DND-41 (cell line): ENCODE results near the gene RAD23A.

ENCODE experiments used
- CTCF ChIP-seq: IDR thresholded peaks from 2 replicates; pipeline ENCODE4 v1.5.1; 2012; ENCODE audit warnings: borderline replicate concordance, low read length, moderate library complexity, mild to moderate bottlenecking; ENCODE audit not compliant: poor library complexity, severe bottlenecking; ENCODE audit errors: extremely low read depth
- EZH2 ChIP-seq: IDR thresholded peaks from 3 replicates; pipeline ENCODE4 v1.6.1; 2012; ENCODE audit warnings: borderline replicate concordance, low read depth, mild to moderate bottlenecking, moderate library complexity, low read length, inconsistent platforms; ENCODE audit not compliant: severe bottlenecking

- TF ChIP-seq CTCF (no peak), EZH2 (no peak)
These were observed 13.8 kb downstream of the RAD23A start for GRCh38 chr19:12959481-12959880.
